ENCODE measurements around the gene FOXJ2. TPM values are rescaled to one million over a fixed set of nuclear protein-coding genes. Genes with fewer than 3 reads are reported as not detected.
A peak's percentile ranks its signal among the peaks of the same experiment; 100 is the strongest.

Gene FOXJ2
- total and polyA plus RNA-seq, 8 donors = 15.9 to 28.2 (median 25.4) TPM

DNA sequence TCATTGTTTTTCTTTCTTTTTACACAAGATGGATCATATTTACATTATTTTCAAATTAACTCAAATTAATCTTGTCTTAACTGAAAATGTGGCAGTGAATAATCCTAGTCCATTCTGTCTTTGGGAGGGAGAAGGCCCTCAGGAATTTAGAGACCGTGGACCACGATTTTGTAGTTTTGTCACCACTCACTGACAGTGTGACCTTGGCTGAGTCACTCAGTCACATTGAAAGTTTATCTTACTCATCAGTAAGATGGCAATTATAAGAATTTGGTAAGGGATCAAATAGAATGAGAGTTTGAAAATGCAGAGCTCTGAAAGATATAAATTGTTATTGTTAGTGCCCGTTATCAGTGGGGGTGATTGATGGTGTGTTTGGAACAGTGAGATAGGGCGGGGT, 16.4 kb downstream of the FOXJ2 start:
- DNase-seq (no peak), ATAC-seq (no peak)
- Histone ChIP-seq H3K9me3 (no peaks in the 10 kb centered on the region), H3K36me3 (peaks cover 0 to 88% of the 10 kb centered on the region in 2 donors), H3K4me1 (peaks cover 0 to 61% of the 10 kb centered on the region in 2 donors), H3K27me3 (no peaks in the 10 kb centered on the region), H3K27ac (no peak overlapping the region), H3K4me3 (no peak overlapping the region)
- intact Hi-C loops (cut with DNase I) = no loop called here
- TF ChIP-seq, protein P1, sequence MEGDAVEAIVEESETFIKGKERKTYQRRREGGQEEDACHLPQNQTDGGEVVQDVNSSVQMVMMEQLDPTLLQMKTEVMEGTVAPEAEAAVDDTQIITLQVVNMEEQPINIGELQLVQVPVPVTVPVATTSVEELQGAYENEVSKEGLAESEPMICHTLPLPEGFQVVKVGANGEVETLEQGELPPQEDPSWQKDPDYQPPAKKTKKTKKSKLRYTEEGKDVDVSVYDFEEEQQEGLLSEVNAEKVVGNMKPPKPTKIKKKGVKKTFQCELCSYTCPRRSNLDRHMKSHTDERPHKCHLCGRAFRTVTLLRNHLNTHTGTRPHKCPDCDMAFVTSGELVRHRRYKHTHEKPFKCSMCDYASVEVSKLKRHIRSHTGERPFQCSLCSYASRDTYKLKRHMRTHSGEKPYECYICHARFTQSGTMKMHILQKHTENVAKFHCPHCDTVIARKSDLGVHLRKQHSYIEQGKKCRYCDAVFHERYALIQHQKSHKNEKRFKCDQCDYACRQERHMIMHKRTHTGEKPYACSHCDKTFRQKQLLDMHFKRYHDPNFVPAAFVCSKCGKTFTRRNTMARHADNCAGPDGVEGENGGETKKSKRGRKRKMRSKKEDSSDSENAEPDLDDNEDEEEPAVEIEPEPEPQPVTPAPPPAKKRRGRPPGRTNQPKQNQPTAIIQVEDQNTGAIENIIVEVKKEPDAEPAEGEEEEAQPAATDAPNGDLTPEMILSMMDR (IDR thresholded peaks at IDR 0.05) = no peak

DNA sequence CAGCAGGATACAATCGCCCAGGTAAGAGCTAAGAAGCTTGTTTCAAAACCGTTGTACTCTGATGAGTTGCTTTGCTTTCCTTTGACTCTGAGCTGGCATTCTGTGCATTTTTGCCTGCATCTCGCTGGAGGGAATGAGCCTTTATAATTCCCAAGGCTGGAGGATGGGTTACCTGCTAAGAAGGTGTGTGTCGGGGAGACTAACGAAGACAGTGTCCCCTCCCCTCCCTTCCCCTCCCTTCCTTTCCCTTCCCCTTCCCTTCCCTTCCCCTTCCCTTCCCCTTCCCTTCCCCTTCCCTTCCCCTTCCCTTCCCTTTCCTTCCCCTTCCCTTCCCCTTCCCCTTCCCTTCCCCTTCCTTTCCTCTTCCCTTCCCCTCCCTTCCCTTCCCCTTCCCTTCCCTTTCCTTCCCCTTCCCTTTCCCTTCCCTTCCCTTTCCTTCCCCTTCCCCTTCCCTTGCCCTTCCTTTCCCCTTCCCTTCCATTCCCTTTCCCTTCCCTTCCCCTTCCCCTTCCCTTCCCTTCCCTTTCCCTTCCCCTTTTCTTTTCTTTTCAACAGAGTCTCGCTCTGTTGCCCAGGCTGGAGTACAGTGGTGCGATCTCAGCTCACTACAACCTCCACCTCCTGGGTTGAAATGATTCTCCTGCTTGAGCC, 18.2 kb downstream of the FOXJ2 start:
- Histone ChIP-seq H3K4me1 (peaks cover 0 to 71% of the 10 kb centered on the region in 2 donors), H3K9me3 (no peaks in the 10 kb centered on the region), H3K27me3 (no peaks in the 10 kb centered on the region), H3K27ac (peak overlapping the region in 1 of 2 donors; percentile 75), H3K36me3 (peaks cover 0 to 84% of the 10 kb centered on the region in 2 donors), H3K4me3 (no peak overlapping the region)
- ATAC-seq = no peak
- TF ChIP-seq, protein P1 (IDR thresholded peaks at IDR 0.05) = no peak
- intact Hi-C loops (cut with DNase I) = no loop called here
- DNase-seq = no peak

DNA sequence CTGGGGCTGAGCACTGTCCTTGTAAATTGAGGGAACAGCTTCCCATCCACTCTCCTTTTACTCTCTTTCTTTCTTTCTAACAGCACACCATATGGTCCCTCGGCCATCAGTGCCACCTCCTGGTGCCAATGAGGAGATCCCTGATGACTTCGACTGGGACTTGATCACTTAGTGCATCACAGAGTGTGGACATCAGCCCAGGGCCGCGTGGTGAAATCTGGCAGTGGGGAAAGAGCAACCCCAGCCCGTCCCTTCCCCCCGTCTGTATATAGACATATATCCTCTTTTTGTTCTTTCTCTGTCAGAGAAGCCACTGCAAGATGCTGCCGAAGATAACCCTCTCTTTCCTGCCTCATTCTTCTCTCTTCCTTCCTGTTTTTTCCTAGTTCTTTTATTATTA, 20.2 kb downstream of the FOXJ2 start:
- H3K36me3 ChIP-seq = peaks cover 0 to 76% of the 10 kb centered on the region in 2 donors

DNA sequence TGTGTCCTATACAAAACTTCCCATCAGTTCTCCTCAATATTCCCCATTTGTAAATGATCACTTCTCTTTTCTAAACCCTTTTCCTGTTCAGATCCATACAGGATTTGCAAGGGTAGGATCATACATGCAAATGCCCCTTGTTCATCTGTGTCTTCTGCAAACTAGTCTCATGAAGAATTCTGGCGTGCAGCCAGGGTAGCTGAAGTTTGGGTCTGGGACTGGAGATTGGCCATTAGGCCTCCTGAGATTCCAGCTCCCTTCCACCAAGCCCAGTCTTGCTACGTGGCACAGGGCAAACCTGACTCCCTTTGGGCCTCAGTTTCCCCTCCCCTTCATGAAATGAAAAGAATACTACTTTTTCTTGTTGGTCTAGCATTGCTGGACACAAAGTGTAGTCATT, 22.3 kb downstream of the FOXJ2 start:
- no peak for ATAC-seq
- peaks cover 0 to 79% of the 10 kb centered on the region in 2 donors for H3K4me1 ChIP-seq
- intact Hi-C loops (cut with DNase I) = no loop called here
- no peaks in the 10 kb centered on the region for H3K27me3 ChIP-seq
- TF ChIP-seq, protein P1 (IDR thresholded peaks at IDR 0.05) = no peak
- peaks cover 0 to 70% of the 10 kb centered on the region in 2 donors for H3K36me3 ChIP-seq
- H3K9me3 ChIP-seq = no peaks in the 10 kb centered on the region
- no peak overlapping the region for H3K4me3 ChIP-seq
- DNase-seq = no peak
- no peak overlapping the region for H3K27ac ChIP-seq

More for the DNA sequence above, 20.2 kb downstream of the FOXJ2 start:
- no peaks in the 10 kb centered on the region for H3K27me3 ChIP-seq
- peaks cover 0 to 75% of the 10 kb centered on the region in 2 donors for H3K4me1 ChIP-seq
- no peak overlapping the region for H3K4me3 ChIP-seq
- H3K9me3 ChIP-seq = no peaks in the 10 kb centered on the region
- TF ChIP-seq, protein P1 (IDR thresholded peaks at IDR 0.05) = no peak
- H3K27ac ChIP-seq = peak overlapping the region in 1 of 2 donors; percentile 75
- intact Hi-C loops (cut with DNase I) = no loop called here
- DNase-seq (peak in 2 of 4 donors; percentile 62 to 87), ATAC-seq (peak; percentile 52)

DNA sequence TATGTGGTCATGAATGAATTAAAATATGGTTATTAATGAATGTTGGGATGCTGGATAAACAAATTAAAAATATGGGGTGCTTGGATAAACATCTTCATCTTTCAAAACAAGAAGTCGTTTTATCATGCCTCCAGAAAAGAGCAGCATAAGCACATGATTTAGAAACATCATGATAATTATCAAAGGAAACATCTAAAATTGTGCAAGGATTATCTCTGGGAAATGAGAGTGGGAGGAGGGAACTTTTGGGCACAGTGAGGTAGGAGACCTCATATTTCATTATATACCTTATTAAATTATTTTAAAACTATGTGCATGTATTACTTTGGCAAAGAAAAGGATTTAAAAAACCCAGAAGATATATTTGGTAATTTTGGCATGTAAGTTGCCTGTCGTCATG, 24.8 kb downstream of the FOXJ2 start:
- DNase-seq = no peak
- TF ChIP-seq, protein P1 (IDR thresholded peaks at IDR 0.05) = no peak
- Histone ChIP-seq H3K4me1 (peaks cover 0 to 76% of the 10 kb centered on the region in 2 donors), H3K9me3 (no peaks in the 10 kb centered on the region), H3K4me3 (no peak overlapping the region), H3K27ac (peak overlapping the region in 1 of 2 donors; percentile 69), H3K27me3 (no peaks in the 10 kb centered on the region), H3K36me3 (peaks cover 0 to 55% of the 10 kb centered on the region in 2 donors)
- no peak for ATAC-seq
- intact Hi-C loops (cut with DNase I) = no loop called here

Measured in left lung (tissue), 10 donors.